GM23338 (cell line): Measurements from ENCODE around the gene GIMAP5. TPM values are rescaled to one million over a fixed set of nuclear protein-coding genes. Genes with fewer than 3 reads are reported as not detected.

Experiments used
- ATAC-seq: fragments of 200-7000 bp; cut with Tn5 transposase; 3 replicates; pipeline ENCODE4 v1.9.1; 2020
- DNase-seq: peaks from one replicate; pipeline ENCODE4 v3.0.0-alpha.2; 2015; ENCODE audit warnings: low spot score
- H2AFZ ChIP-seq: fragments of 200-600 bp; sonication (generic); 2 replicates; pipeline ENCODE4 v1.8.0; 2016; ENCODE audit warnings: antibody characterized with exemption, mild to moderate bottlenecking, moderate library complexity
- H3F3A ChIP-seq: fragments of 200-600 bp; sonication (generic); replicated peaks from 2 replicates; pipeline ENCODE4 v1.8.0; 2017; ENCODE audit warnings: antibody characterized with exemption, mixed run types, low read depth
- H3K27ac ChIP-seq: fragments of 200-600 bp; sonication (generic); 2 replicates; pipeline ENCODE4 v1.6.1; 2016; ENCODE audit warnings: low read depth
- H3K27me3 ChIP-seq: fragments of 200-600 bp; sonication (generic); 2 replicates; pipeline ENCODE4 v1.8.0; 2016; ENCODE audit warnings: mild to moderate bottlenecking, mixed run types, moderate library complexity; ENCODE audit not compliant: insufficient read depth
- H3K36me3 ChIP-seq: fragments of 200-600 bp; sonication (generic); 2 replicates; pipeline ENCODE4 v1.8.0; 2016; ENCODE audit warnings: mild to moderate bottlenecking; ENCODE audit not compliant: insufficient read depth
- H3K4me1 ChIP-seq: fragments of 200-600 bp; sonication (generic); 2 replicates; pipeline ENCODE4 v1.8.0; 2016; ENCODE audit warnings: mild to moderate bottlenecking, moderate library complexity; ENCODE audit not compliant: insufficient read depth
- H3K4me2 ChIP-seq: fragments of 200-600 bp; sonication (generic); 2 replicates; pipeline ENCODE4 v1.7.1; 2017; ENCODE audit warnings: mixed run types
- H3K4me3 ChIP-seq: fragments of 200-600 bp; sonication (generic); 2 replicates; pipeline ENCODE4 v1.6.1; 2016; ENCODE audit warnings: mixed run types
- H3K79me2 ChIP-seq: fragments of 200-600 bp; sonication (generic); replicated peaks from 2 replicates; pipeline ENCODE4 v1.8.0; 2017; ENCODE audit warnings: mild to moderate bottlenecking; ENCODE audit not compliant: insufficient read depth
- H3K9me2 ChIP-seq: fragments of 200-600 bp; sonication (generic); 2 replicates; pipeline ENCODE4 v1.8.0; 2017; ENCODE audit not compliant: insufficient read depth
- H4K20me1 ChIP-seq: fragments of 200-600 bp; sonication (generic); replicated peaks from 2 replicates; pipeline ENCODE4 v1.8.0; 2017; ENCODE audit warnings: mild to moderate bottlenecking; ENCODE audit not compliant: insufficient read depth
- H3K27ac Mint-ChIP-seq: 2 replicates; pipeline ENCODE4 v1.8.0; 2020; ENCODE audit warnings: inconsistent platforms, mild to moderate bottlenecking, moderate library complexity, mixed read lengths
- H3K27me3 Mint-ChIP-seq: 3 replicates; pipeline ENCODE4 v1.8.0; 2022; ENCODE audit warnings: low read depth, mild to moderate bottlenecking, moderate library complexity, mixed read lengths, inconsistent platforms; ENCODE audit not compliant: insufficient read depth, poor library complexity
- H3K36me3 Mint-ChIP-seq: 3 replicates; pipeline ENCODE4 v1.8.0; 2021; ENCODE audit warnings: low read depth, mild to moderate bottlenecking, inconsistent platforms, moderate library complexity, mixed read lengths
- H3K4me1 Mint-ChIP-seq: 3 replicates; pipeline ENCODE4 v1.8.0; 2020; ENCODE audit warnings: mild to moderate bottlenecking, inconsistent platforms, mixed read lengths
- H3K4me3 Mint-ChIP-seq: 3 replicates; pipeline ENCODE4 v1.8.0; 2021; ENCODE audit warnings: moderate library complexity, mild to moderate bottlenecking, inconsistent platforms, mixed read lengths
- H3K9me3 Mint-ChIP-seq: 3 replicates; pipeline ENCODE4 v1.8.0; 2020; ENCODE audit warnings: moderate library complexity, mild to moderate bottlenecking, inconsistent platforms, mixed read lengths
- CREB1 ChIP-seq: fragments of 250-450 bp; sonication (Bioruptor Pico); IDR thresholded peaks from 2 replicates; pipeline ENCODE4 v1.5.0; 2020; ENCODE audit warnings: low read depth, mild to moderate bottlenecking, moderate library complexity
- CTCF ChIP-seq, 2 experiments: fragments of 200-600 bp in 1 of 2; sonication (generic) in 1 of 2; conservative IDR thresholded peaks; 2 replicates each; pipeline versions ENCODE4 v1.5.1 to v1.6.1; 2016 to 2017; ENCODE audit warnings: antibody characterized with exemption in 2 of 2, low read depth in 2 of 2, mild to moderate bottlenecking in 2 of 2, moderate library complexity in 1 of 2
- ETS1 ChIP-seq: IDR thresholded peaks from 2 replicates; pipeline ENCODE4 v1.6.1; 2016; ENCODE audit warnings: antibody characterized with exemption
- EZH2 ChIP-seq: fragments of 200-600 bp; sonication (generic); IDR thresholded peaks from one replicate; pipeline ENCODE4 v1.8.0; 2017; ENCODE audit warnings: antibody characterized with exemption, mild to moderate bottlenecking, low read depth; ENCODE audit not compliant: unreplicated experiment
- EZH2phosphoT487 ChIP-seq: fragments of 200-600 bp; sonication (generic); IDR thresholded peaks from one replicate; pipeline ENCODE4 v1.8.1; 2018; ENCODE audit warnings: antibody characterized with exemption; ENCODE audit not compliant: unreplicated experiment
- JUNB ChIP-seq: IDR thresholded peaks from one replicate; pipeline ENCODE4 v1.6.1; 2016; ENCODE audit warnings: antibody characterized with exemption; ENCODE audit not compliant: unreplicated experiment
- NANOG ChIP-seq: IDR thresholded peaks from 2 replicates; pipeline ENCODE4 v1.6.1; 2016; ENCODE audit warnings: antibody characterized with exemption, borderline replicate concordance
- POLR2AphosphoS5 ChIP-seq: IDR thresholded peaks from 2 replicates; pipeline ENCODE4 v1.6.1; 2016; ENCODE audit warnings: antibody characterized with exemption, low read depth
- REST ChIP-seq: IDR thresholded peaks from one replicate; pipeline ENCODE4 v1.6.1; 2018; ENCODE audit warnings: antibody characterized with exemption; ENCODE audit not compliant: unreplicated experiment
- STAT1 ChIP-seq: IDR thresholded peaks from one replicate; pipeline ENCODE4 v1.6.1; 2016; ENCODE audit warnings: antibody characterized with exemption; ENCODE audit not compliant: unreplicated experiment
- ZNF114 ChIP-seq: fragments of 250-450 bp; sonication (Bioruptor Pico); IDR thresholded peaks from 2 replicates; pipeline ENCODE4 v1.5.0; 2020; ENCODE audit warnings: mild to moderate bottlenecking, moderate library complexity
- ZNF331 ChIP-seq: fragments of 250-450 bp; sonication (Bioruptor Pico); IDR thresholded peaks from 2 replicates; pipeline ENCODE4 v1.5.0; 2020; ENCODE audit warnings: low read depth, mild to moderate bottlenecking, moderate library complexity
- ZNF462 ChIP-seq: fragments of 250-450 bp; sonication (Bioruptor Pico); IDR thresholded peaks from 2 replicates; pipeline ENCODE4 v1.5.0; 2020; ENCODE audit warnings: mild to moderate bottlenecking, moderate library complexity
- polyA plus RNA-seq: library from polyadenylated mRNA; unstranded; fragments of >200 nt; fragmentation: Nextera tagmentation; extraction: Ambion mirVana; gene quantifications from 2 replicates; pipeline ENCODE4 v1.2.1, GENCODE V29; 2016
- total RNA-seq: library from RNA; depleted of rRNA; stranded (reverse); fragments of >200 nt; shearing (Covaris generic); gene quantifications from 2 replicates; pipeline ENCODE4 v1.2.3, GENCODE V29; 2014

Gene GIMAP5
- total and polyA plus RNA-seq, 2 experiments from 2014 or later, result not detected

GRCh38 chr7:150733482-150734095, 3.6 kb upstream of the GIMAP5 start:
- peaks cover 99% of the 10 kb centered on the region for H3K27me3 ChIP-seq

More at GRCh38 chr7:150733482-150734095, 3.6 kb upstream of the GIMAP5 start:
- H3K4me1 Mint-ChIP-seq, result peaks cover 8% of the 10 kb centered on the region; the same call in 1 of the 3 replicates
- no peak for DNase-seq
- no peak for TF ChIP-seq STAT1
- no peak for TF ChIP-seq ZNF331 (CRISPR knock-in tag)
- TF ChIP-seq NANOG, result no peak
- TF ChIP-seq ZNF114 (CRISPR knock-in tag), result no peak
- TF ChIP-seq CTCF (conservative IDR thresholded peaks at IDR 0.05; ENCODE audit: low read depth in 2 of 2), result no peak
- TF ChIP-seq JUNB, result no peak
- TF ChIP-seq CREB1 (CRISPR knock-in tag), result no peak
- TF ChIP-seq EZH2phosphoT487, result no peak
- TF ChIP-seq ETS1, result no peak
- no peak for TF ChIP-seq EZH2
- no peak for TF ChIP-seq POLR2AphosphoS5
- no peak for TF ChIP-seq ZNF462 (CRISPR knock-in tag)
- TF ChIP-seq REST, result no peak
- Histone ChIP-seq H3K4me1 (no peaks in the 10 kb centered on the region), H3K4me2 (no peak overlapping the region), H3K4me3 (no peak overlapping the region), H3K36me3 (no peaks in the 10 kb centered on the region), H3K27ac (no peak overlapping the region), H3K79me2 (no peaks in the 10 kb centered on the region), H3F3A (no peaks in the 10 kb centered on the region), H3K9me2 (no peaks in the 10 kb centered on the region), H4K20me1 (peaks cover 19% of the 10 kb centered on the region), H2AFZ (no peak overlapping the region)
- H3K27me3 Mint-ChIP-seq, result peaks cover 93% of the 10 kb centered on the region
- peaks cover 13% of the 10 kb centered on the region; the same call in 1 of the 3 replicates for H3K9me3 Mint-ChIP-seq
- no peaks in the 10 kb centered on the region for H3K36me3 Mint-ChIP-seq
- no peak for ATAC-seq
- no peak overlapping the region for H3K27ac Mint-ChIP-seq
- no peak overlapping the region for H3K4me3 Mint-ChIP-seq
